ENCODE data around the gene PPM1E. TPM values are rescaled to one million over a fixed set of nuclear protein-coding genes. Genes with fewer than 3 reads are reported as not detected.

Gene PPM1E
- total RNA-seq (2022; extraction: Qiagen RNA extraction; ENCODE audit: low read depth) = 0.06 to 0.08 TPM (median 0.07 TPM) in 5 replicates

DNA sequence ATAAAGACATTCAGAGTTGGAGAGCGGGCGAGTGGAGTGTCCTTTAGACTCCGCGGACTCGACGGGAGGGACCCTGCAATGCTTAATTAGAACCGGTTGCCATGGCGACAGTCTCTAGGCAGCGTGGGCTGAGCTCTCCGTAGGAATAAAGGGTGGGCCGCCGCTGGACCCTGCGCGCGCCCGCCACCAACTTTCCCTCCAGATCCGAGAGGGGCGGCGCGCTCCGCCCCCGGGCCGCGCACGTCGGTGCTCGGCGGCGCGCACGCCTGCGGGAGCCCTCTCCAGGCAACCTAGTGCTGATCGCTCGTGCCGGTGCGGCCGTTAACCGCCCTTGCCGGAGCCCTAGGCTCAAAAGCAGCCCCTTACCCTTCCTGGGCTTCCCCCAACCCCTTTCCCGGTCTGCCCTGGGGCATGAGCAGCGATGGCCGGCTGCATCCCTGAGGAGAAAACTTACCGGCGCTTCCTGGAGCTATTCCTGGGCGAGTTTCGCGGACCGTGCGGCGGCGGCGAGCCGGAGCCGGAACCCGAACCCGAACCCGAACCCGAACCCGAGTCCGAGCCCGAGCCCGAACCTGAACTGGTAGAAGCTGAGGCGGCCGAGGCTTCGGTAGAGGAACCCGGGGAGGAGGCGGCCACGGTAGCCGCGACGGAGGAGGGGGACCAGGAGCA lies at the start of gene PPM1E:
Gene PPM1E, plus strand, starts transcription at position 278 of the 669 bp plus-strand sequence.

Other genes starting within 250 kb of the PPM1E start
- 7.2 to 11.1 TPM (median 10.0 TPM) in 5 replicates for gene MTMR4, start 241.2 kb upstream of the PPM1E start, total RNA-seq (2022; extraction: Qiagen RNA extraction; ENCODE audit: low read depth)
- 0.08 to 0.14 TPM (median 0.10 TPM) in 4 of 5 replicates, not detected in the other for gene TEX14, start 63.8 kb upstream of the PPM1E start, total RNA-seq (2022; extraction: Qiagen RNA extraction; ENCODE audit: low read depth)
- 43.6 to 62.4 TPM (median 60.8 TPM) in 5 replicates for gene RAD51C, start 63.3 kb upstream of the PPM1E start, total RNA-seq (2022; extraction: Qiagen RNA extraction; ENCODE audit: low read depth)